K562 (cell line): ENCODE results near the gene PPP1R15A. TPM values are rescaled to one million over a fixed set of nuclear protein-coding genes. Genes with fewer than 3 reads are reported as not detected.

Source experiments
- BDP1 ChIP-seq: IDR thresholded peaks from 3 replicates; pipeline ENCODE4 v1.6.1; 2011; ENCODE audit not compliant: insufficient read length, insufficient read depth
- DMBX1 ChIP-seq: fragments of 250-450 bp; sonication (Bioruptor Pico); IDR thresholded peaks from 2 replicates; pipeline ENCODE4 v1.8.0; 2022; ENCODE audit warnings: inconsistent platforms, mild to moderate bottlenecking, moderate library complexity, borderline replicate concordance
- HNRNPUL1 ChIP-seq: fragments of 200-400 bp; formaldehyde crosslinking; IDR thresholded peaks from 2 replicates; pipeline ENCODE4 v1.6.1; 2017; ENCODE audit warnings: low read length
- KDM5B ChIP-seq: fragments of 200-600 bp; sonication (generic); IDR thresholded peaks from 2 replicates; pipeline ENCODE4 v1.6.1; 2012; ENCODE audit warnings: low read depth, mild to moderate bottlenecking, moderate library complexity, low read length, control low read depth, inconsistent platforms; ENCODE audit not compliant: insufficient replicate concordance
- KLF10 ChIP-seq: fragments of 250-450 bp; sonication (Bioruptor Pico); IDR thresholded peaks from 2 replicates; pipeline ENCODE4 v1.6.1; 2021; ENCODE audit warnings: matching md5 sums
- MAFF ChIP-seq: IDR thresholded peaks from 2 replicates; pipeline ENCODE4 v1.6.1; 2012; ENCODE audit warnings: low read length, improper control_type of control experiment
- MCM5 ChIP-seq: fragments of 450-650 bp; IDR thresholded peaks from 2 replicates; pipeline ENCODE4 v1.6.1; 2016; ENCODE audit warnings: low read depth
- NCOA6 ChIP-seq: fragments of 450-650 bp; IDR thresholded peaks from 2 replicates; pipeline ENCODE4 v1.6.1; 2017; ENCODE audit warnings: mild to moderate bottlenecking
- NELFE ChIP-seq: IDR thresholded peaks from 2 replicates; pipeline ENCODE4 v1.6.1; 2011; ENCODE audit warnings: mild to moderate bottlenecking; ENCODE audit not compliant: insufficient read depth, insufficient read length
- WHSC1 ChIP-seq: IDR thresholded peaks from one replicate; pipeline ENCODE4 v1.6.1; 2012; ENCODE audit warnings: low read length, control low read depth, inconsistent platforms
- ZNF143 ChIP-seq: sonication (generic); formaldehyde crosslinking; IDR thresholded peaks from 2 replicates; pipeline ENCODE4 v1.9.0; 2022; ENCODE audit warnings: mild to moderate bottlenecking, missing genetic modification reagents
- ZNF41 ChIP-seq: fragments of 250-450 bp; sonication (Bioruptor Pico); conservative IDR thresholded peaks from 2 replicates; pipeline ENCODE4 v1.4.0; 2020; ENCODE audit warnings: mild to moderate bottlenecking
- ZNF696 ChIP-seq: fragments of 250-450 bp; sonication (Bioruptor Pico); conservative IDR thresholded peaks from 2 replicates; pipeline ENCODE4 v1.4.0; 2020; ENCODE audit warnings: mild to moderate bottlenecking, moderate library complexity
- ZNF766 ChIP-seq: fragments of 200-800 bp; sonication (Bioruptor generic); conservative IDR thresholded peaks from 2 replicates; pipeline ENCODE4 v1.6.1; 2016; ENCODE audit warnings: missing genetic modification characterization, missing compliant biosample characterization
- polyA plus RNA-seq, 8 experiments: library from polyadenylated mRNA; depleted of rRNA in 4 of 8; stranded (reverse) in 5 of 8; unstranded in 3 of 8; fragments of >200 nt; fragmentation: Nextera tagmentation in 2 of 8; fragmentation: Illumina TruSeq in 1 of 8; extraction: Ambion mirVana in 2 of 8; extraction: Trizol in 1 of 8; gene quantifications; 2 replicates each; pipeline versions ENCODE4 v1.2.1 to v1.2.3, GENCODE V29; 2011 to 2014; ENCODE audit warnings: inconsistent platforms in 1 of 8, missing spikeins in 1 of 8
- total RNA-seq, 7 experiments: library from RNA; depleted of rRNA in 6 of 7; stranded (reverse); fragments of >200 nt in 6 of 7; fragmentation: Illumina TruSeq in 2 of 7; extraction: Trizol in 2 of 7; gene quantifications; 2 replicates each; pipeline versions ENCODE4 v1.2.1 to v1.2.3, GENCODE V29; 2011 to 2021; ENCODE audit warnings: low replicate concordance in 1 of 7
- TF ChIP-seq, protein P1 (sequence below): fragments of 250-450 bp; sonication (Bioruptor Pico); IDR thresholded peaks from 2 replicates; pipeline ENCODE4 v1.8.0; 2022; ENCODE audit warnings: moderate library complexity, mild to moderate bottlenecking, inconsistent platforms
- TF ChIP-seq, protein P2 (sequence below), 3 experiments: fragments of 200-800 bp in 1 of 3; sonication (Bioruptor generic) in 1 of 3; sonication (generic) in 1 of 3; formaldehyde crosslinking in 1 of 3; IDR thresholded peaks; 2 replicates each; pipeline versions ENCODE4 v1.6.1 to v1.8.0; 2016 to 2022; ENCODE audit warnings: mild to moderate bottlenecking in 2 of 3, missing compliant biosample characterization in 2 of 3, missing genetic modification characterization in 2 of 3, missing genetic modification reagents in 1 of 3
- TF ChIP-seq, protein P3 (sequence below), 2 experiments: fragments of 200-800 bp in 1 of 2; sonication (Bioruptor generic) in 1 of 2; sonication (generic) in 1 of 2; formaldehyde crosslinking in 1 of 2; IDR thresholded peaks in 1 of 2; conservative IDR thresholded peaks in 1 of 2; 2 replicates each; pipeline versions ENCODE4 v1.5.0 to v1.6.1; 2016 to 2020; ENCODE audit warnings: missing compliant biosample characterization in 1 of 2, missing genetic modification characterization in 1 of 2, missing genetic modification reagents in 1 of 2
- TF ChIP-seq, protein P4 (sequence below): fragments of 450-650 bp; IDR thresholded peaks from 2 replicates; pipeline ENCODE4 v1.6.1; 2016; ENCODE audit warnings: borderline replicate concordance
- TF ChIP-seq, protein P5 (sequence below): fragments of 450-650 bp; IDR thresholded peaks from 2 replicates; pipeline ENCODE4 v1.6.1; 2018; ENCODE audit not compliant: partially characterized antibody

Gene PPP1R15A
- total and polyA plus RNA-seq, 9 of the 15 experiments (the other 6 are each of a cell fraction or from before 2014, with no cell fraction given), result 0.42 to 73.7 (median 44.0) TPM

DNA sequence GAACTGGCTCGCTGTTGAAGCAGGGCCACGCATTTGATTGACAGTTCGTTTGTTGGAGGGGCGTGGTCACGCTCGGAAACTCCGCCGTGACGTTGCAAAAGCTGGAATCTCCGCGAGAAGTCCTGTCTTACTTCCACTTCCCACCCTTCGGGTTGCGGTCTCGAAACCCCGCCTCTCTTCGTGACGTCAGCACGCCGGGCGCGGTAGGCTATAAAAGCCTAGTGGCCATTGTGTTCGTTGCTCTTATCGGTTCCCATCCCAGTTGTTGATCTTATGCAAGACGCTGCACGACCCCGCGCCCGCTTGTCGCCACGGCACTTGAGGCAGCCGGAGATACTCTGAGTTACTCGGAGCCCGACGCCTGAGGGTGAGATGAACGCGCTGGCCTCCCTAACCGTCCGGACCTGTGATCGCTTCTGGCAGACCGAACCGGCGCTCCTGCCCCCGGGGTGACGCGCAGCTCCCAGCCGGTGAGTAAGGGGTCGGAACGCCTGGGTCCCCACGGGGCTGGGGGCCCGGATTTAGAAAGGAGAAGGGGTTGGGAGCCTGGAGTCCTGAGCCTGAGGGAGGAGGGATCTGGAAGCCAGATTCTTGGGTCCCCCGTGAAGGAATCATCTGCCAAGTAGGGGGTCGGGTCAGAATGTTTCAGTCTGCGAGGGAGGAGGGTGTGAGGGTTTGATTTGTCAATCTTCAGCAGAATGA lies at the start of gene PPP1R15A (continued):
- TF ChIP-seq KDM5B (peak; percentile 100), KLF10 (CRISPR knock-in tag) (no peak), MCM5 (no peak), ZNF696 (CRISPR knock-in tag) (no peak), NELFE (no peak), MAFF (peak; percentile 85), NCOA6 (no peak), WHSC1 (no peak), BDP1 (no peak), ZNF766 (CRISPR knock-in tag) (peak; percentile 71; the same call in 1 of the 2 replicates), DMBX1 (CRISPR knock-in tag) (peak; percentile 31; the same call in 1 of the 2 replicates), ZNF41 (no peak), ZNF143 (no peak; the same call in 1 of the 2 replicates), HNRNPUL1 (no peak)
- TF ChIP-seq, protein P1, sequence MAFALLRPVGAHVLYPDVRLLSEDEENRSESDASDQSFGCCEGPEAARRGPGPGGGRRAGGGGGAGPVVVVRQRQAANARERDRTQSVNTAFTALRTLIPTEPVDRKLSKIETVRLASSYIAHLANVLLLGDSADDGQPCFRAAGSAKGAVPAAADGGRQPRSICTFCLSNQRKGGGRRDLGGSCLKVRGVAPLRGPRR (CRISPR knock-in tag), result no peak
- TF ChIP-seq, protein P2, sequence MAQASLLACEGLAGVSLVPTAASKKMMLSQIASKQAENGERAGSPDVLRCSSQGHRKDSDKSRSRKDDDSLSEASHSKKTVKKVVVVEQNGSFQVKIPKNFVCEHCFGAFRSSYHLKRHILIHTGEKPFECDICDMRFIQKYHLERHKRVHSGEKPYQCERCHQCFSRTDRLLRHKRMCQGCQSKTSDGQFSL (CRISPR knock-in tag; IDR thresholded peaks at IDR 0.05), result no peak
- TF ChIP-seq, protein P2 (tag; IDR thresholded peaks at IDR 0.05), result no peak
- TF ChIP-seq, protein P3, sequence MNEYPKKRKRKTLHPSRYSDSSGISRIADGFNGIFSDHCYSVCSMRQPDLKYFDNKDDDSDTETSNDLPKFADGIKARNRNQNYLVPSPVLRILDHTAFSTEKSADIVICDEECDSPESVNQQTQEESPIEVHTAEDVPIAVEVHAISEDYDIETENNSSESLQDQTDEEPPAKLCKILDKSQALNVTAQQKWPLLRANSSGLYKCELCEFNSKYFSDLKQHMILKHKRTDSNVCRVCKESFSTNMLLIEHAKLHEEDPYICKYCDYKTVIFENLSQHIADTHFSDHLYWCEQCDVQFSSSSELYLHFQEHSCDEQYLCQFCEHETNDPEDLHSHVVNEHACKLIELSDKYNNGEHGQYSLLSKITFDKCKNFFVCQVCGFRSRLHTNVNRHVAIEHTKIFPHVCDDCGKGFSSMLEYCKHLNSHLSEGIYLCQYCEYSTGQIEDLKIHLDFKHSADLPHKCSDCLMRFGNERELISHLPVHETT (CRISPR knock-in tag; conservative IDR thresholded peaks at IDR 0.05 in 1 of 2, IDR thresholded peaks at IDR 0.05 in 1 of 2), result peak in 1 of 2 experiments; percentile 58; a peak in 1 of 4 replicates
- TF ChIP-seq, protein P4, sequence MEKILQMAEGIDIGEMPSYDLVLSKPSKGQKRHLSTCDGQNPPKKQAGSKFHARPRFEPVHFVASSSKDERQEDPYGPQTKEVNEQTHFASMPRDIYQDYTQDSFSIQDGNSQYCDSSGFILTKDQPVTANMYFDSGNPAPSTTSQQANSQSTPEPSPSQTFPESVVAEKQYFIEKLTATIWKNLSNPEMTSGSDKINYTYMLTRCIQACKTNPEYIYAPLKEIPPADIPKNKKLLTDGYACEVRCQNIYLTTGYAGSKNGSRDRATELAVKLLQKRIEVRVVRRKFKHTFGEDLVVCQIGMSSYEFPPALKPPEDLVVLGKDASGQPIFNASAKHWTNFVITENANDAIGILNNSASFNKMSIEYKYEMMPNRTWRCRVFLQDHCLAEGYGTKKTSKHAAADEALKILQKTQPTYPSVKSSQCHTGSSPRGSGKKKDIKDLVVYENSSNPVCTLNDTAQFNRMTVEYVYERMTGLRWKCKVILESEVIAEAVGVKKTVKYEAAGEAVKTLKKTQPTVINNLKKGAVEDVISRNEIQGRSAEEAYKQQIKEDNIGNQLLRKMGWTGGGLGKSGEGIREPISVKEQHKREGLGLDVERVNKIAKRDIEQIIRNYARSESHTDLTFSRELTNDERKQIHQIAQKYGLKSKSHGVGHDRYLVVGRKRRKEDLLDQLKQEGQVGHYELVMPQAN, result peak; percentile 80
- TF ChIP-seq, protein P5, sequence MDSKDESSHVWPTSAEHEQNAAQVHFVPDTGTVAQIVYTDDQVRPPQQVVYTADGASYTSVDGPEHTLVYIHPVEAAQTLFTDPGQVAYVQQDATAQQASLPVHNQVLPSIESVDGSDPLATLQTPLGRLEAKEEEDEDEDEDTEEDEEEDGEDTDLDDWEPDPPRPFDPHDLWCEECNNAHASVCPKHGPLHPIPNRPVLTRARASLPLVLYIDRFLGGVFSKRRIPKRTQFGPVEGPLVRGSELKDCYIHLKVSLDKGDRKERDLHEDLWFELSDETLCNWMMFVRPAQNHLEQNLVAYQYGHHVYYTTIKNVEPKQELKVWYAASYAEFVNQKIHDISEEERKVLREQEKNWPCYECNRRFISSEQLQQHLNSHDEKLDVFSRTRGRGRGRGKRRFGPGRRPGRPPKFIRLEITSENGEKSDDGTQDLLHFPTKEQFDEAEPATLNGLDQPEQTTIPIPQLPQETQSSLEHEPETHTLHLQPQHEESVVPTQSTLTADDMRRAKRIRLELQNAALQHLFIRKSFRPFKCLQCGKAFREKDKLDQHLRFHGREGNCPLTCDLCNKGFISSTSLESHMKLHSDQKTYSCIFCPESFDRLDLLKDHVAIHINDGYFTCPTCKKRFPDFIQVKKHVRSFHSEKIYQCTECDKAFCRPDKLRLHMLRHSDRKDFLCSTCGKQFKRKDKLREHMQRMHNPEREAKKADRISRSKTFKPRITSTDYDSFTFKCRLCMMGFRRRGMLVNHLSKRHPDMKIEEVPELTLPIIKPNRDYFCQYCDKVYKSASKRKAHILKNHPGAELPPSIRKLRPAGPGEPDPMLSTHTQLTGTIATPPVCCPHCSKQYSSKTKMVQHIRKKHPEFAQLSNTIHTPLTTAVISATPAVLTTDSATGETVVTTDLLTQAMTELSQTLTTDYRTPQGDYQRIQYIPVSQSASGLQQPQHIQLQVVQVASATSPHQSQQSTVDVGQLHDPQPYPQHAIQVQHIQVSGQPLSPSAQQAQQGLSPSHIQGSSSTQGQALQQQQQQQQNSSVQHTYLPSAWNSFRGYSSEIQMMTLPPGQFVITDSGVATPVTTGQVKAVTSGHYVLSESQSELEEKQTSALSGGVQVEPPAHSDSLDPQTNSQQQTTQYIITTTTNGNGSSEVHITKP, result no peak
